ENCODE measurements around the gene PRR5L.

The PRR5L gene

GRCh38 chr11:36266767-36267166 lies 29.3 kb upstream of the PRR5L start:
- peaks cover 1% of the 10 kb centered on the region for H3K4me1 ChIP-seq (ENCODE audit: insufficient read depth, insufficient read length)

DNA sequence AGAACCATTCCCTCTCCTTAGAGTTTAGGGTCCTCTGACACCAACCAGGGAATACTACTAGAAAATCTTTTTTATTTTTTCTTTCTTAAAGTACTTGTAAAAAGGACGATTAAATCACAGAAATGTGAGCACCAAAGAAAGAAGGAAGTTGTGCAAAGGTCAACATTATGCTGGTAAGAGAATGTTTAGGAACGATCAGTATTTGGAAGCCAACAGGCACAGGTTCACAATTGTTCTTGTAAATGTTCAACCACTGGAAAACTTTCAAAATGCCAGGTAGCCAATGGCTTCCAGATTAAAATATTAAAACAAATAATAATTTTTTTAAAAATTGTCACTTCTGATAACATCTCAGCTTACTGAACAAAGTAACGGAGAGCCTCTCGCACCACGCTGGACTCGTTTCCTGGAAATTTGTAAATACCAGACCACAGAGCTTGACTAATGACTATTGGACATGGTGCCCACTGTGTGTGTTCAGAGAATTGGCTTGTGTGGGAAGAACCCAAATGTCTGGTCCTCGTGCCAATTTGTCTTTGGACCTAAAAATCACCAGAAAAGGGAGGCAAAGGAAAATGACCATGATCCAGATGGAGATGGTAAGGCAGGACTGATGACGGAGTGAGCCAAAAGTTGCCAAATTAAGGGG lies 27.6 kb upstream of the PRR5L start:
- no peak for DNase-seq (ENCODE audit: low read depth, low spot score)
- H3K36me3 ChIP-seq (ENCODE audit: insufficient read depth, insufficient read length, low read length), result peaks cover 19% of the 10 kb centered on the region
- H3K4me1 ChIP-seq (ENCODE audit: insufficient read depth, insufficient read length), result no peaks in the 10 kb centered on the region
- no peaks in the 10 kb centered on the region for H3K27me3 ChIP-seq (ENCODE audit: insufficient read depth, insufficient read length)
- H3K9me3 ChIP-seq (ENCODE audit: insufficient read depth, low read length), result no peaks in the 10 kb centered on the region
- no peak overlapping the region for H3K4me3 ChIP-seq (ENCODE audit: insufficient read length, low read depth)
- TF ChIP-seq SUZ12 (IDR thresholded peaks at IDR 0.05; ENCODE audit: extremely low read depth, insufficient read depth, insufficient read length) (no peak), ZNF274 (IDR thresholded peaks at IDR 0.05; ENCODE audit: low read depth, low read length) (no peak), YY1 (IDR thresholded peaks at IDR 0.05; ENCODE audit: insufficient read depth, insufficient read length) (no peak)
- no peak overlapping the region for H3K9ac ChIP-seq (ENCODE audit: insufficient read length, low read depth)

More at GRCh38 chr11:36266767-36267166, 29.3 kb upstream of the PRR5L start:
- peak overlapping the region; percentile 18 for H3K9ac ChIP-seq (ENCODE audit: insufficient read length, low read depth)
- H3K9me3 ChIP-seq (ENCODE audit: insufficient read depth, low read length), result no peaks in the 10 kb centered on the region
- H3K36me3 ChIP-seq (ENCODE audit: insufficient read depth, insufficient read length, low read length), result peaks cover 8% of the 10 kb centered on the region
- no peak overlapping the region for H3K4me3 ChIP-seq (ENCODE audit: insufficient read length, low read depth)
- TF ChIP-seq ZNF274 (IDR thresholded peaks at IDR 0.05; ENCODE audit: low read depth, low read length) (no peak), YY1 (IDR thresholded peaks at IDR 0.05; ENCODE audit: insufficient read depth, insufficient read length) (no peak), SUZ12 (IDR thresholded peaks at IDR 0.05; ENCODE audit: extremely low read depth, insufficient read depth, insufficient read length) (no peak)
- no peak for DNase-seq (ENCODE audit: low read depth, low spot score)
- H3K27me3 ChIP-seq (ENCODE audit: insufficient read depth, insufficient read length), result no peaks in the 10 kb centered on the region

- no peak for DNase-seq (ENCODE audit: low read depth, low spot score)
- H3K4me1 ChIP-seq (ENCODE audit: insufficient read depth, insufficient read length), result no peaks in the 10 kb centered on the region
- H3K36me3 ChIP-seq (ENCODE audit: insufficient read depth, insufficient read length, low read length), result peaks cover 32% of the 10 kb centered on the region
- no peak for TF ChIP-seq ZNF274 (IDR thresholded peaks at IDR 0.05; ENCODE audit: low read depth, low read length)
- TF ChIP-seq SUZ12 (IDR thresholded peaks at IDR 0.05; ENCODE audit: extremely low read depth, insufficient read depth, insufficient read length), result no peak
- no peak for TF ChIP-seq YY1 (IDR thresholded peaks at IDR 0.05; ENCODE audit: insufficient read depth, insufficient read length)
- no peak overlapping the region for H3K4me3 ChIP-seq (ENCODE audit: insufficient read length, low read depth)
- no peaks in the 10 kb centered on the region for H3K9me3 ChIP-seq (ENCODE audit: insufficient read depth, low read length)
- no peaks in the 10 kb centered on the region for H3K27me3 ChIP-seq (ENCODE audit: insufficient read depth, insufficient read length)
- no peak overlapping the region for H3K9ac ChIP-seq (ENCODE audit: insufficient read length, low read depth)
Observed at GRCh38 chr11:36270701-36271100, 25.4 kb upstream of the PRR5L start.

DNA sequence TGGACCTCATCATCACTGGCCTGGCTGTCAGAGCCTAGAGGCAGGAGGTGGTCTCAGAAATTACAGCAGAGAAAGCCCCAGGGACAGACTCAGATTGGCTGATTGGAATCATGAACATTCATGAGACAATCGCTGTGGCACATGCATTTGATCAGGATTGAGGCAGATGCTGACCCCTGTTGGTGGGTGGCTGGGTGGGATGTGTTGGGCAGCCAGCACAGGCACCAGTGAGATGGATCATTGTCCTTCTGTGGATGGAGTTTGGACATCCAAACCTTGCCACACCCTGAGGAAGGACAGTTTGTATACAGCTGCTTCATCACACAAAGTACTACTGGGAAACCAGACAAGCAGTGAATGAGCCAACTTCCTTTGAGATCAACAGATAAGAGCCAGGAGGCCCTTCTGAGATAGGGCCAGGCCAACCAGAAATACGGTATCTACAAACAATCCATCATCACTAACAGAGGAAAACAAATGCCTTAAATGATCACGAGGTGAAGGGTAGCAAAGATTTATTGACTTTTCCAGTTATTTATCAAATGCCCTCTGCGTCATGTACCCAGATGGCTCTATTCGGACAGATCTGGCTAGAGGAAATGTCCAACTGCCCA lies 24.2 kb upstream of the PRR5L start:
- H3K36me3 ChIP-seq (ENCODE audit: insufficient read depth, insufficient read length, low read length), result peaks cover 38% of the 10 kb centered on the region
- no peak overlapping the region for H3K9ac ChIP-seq (ENCODE audit: insufficient read length, low read depth)
- no peak for DNase-seq (ENCODE audit: low read depth, low spot score)
- TF ChIP-seq YY1 (IDR thresholded peaks at IDR 0.05; ENCODE audit: insufficient read depth, insufficient read length), result no peak
- TF ChIP-seq ZNF274 (IDR thresholded peaks at IDR 0.05; ENCODE audit: low read depth, low read length), result no peak
- no peak for TF ChIP-seq SUZ12 (IDR thresholded peaks at IDR 0.05; ENCODE audit: extremely low read depth, insufficient read depth, insufficient read length)
- H3K27me3 ChIP-seq (ENCODE audit: insufficient read depth, insufficient read length), result no peaks in the 10 kb centered on the region
- H3K9me3 ChIP-seq (ENCODE audit: insufficient read depth, low read length), result no peaks in the 10 kb centered on the region
- no peak overlapping the region for H3K4me3 ChIP-seq (ENCODE audit: insufficient read length, low read depth)
- no peaks in the 10 kb centered on the region for H3K4me1 ChIP-seq (ENCODE audit: insufficient read depth, insufficient read length)

GRCh38 chr11:36273110-36273509 lies 23.0 kb upstream of the PRR5L start:
- peaks cover 38% of the 10 kb centered on the region for H3K36me3 ChIP-seq (ENCODE audit: insufficient read depth, insufficient read length, low read length)
- no peaks in the 10 kb centered on the region for H3K9me3 ChIP-seq (ENCODE audit: insufficient read depth, low read length)
- no peak for DNase-seq (ENCODE audit: low read depth, low spot score)
- H3K9ac ChIP-seq (ENCODE audit: insufficient read length, low read depth), result no peak overlapping the region
- H3K4me1 ChIP-seq (ENCODE audit: insufficient read depth, insufficient read length), result no peaks in the 10 kb centered on the region
- TF ChIP-seq SUZ12 (IDR thresholded peaks at IDR 0.05; ENCODE audit: extremely low read depth, insufficient read depth, insufficient read length) (no peak), ZNF274 (IDR thresholded peaks at IDR 0.05; ENCODE audit: low read depth, low read length) (no peak), YY1 (IDR thresholded peaks at IDR 0.05; ENCODE audit: insufficient read depth, insufficient read length) (no peak)
- H3K27me3 ChIP-seq (ENCODE audit: insufficient read depth, insufficient read length), result no peaks in the 10 kb centered on the region
- no peak overlapping the region for H3K4me3 ChIP-seq (ENCODE audit: insufficient read length, low read depth)

DNA sequence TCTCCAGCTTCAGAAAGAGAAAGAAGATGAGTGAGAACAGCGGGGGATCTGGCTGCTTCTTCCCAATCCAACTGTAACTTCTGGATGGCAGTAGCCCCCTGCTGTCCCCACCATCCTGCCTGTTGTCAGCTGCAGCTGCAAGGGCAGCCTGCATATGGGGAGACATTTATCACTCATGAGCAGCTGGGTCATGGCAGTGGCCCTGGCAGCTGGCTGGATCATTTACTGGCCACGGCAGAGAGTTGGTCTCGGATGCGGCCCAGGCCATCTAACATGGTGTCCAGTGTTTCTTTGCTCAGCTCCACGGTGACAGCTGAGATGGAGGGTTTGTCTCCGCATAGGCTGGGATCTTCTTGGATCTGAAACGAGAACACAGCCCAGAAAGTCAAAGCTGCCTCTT lies 21.7 kb upstream of the PRR5L start:
- no peak overlapping the region for H3K4me3 ChIP-seq (ENCODE audit: insufficient read length, low read depth)
- DNase-seq (ENCODE audit: low read depth, low spot score), result no peak
- no peaks in the 10 kb centered on the region for H3K27me3 ChIP-seq (ENCODE audit: insufficient read depth, insufficient read length)
- H3K9ac ChIP-seq (ENCODE audit: insufficient read length, low read depth), result no peak overlapping the region
- peaks cover 46% of the 10 kb centered on the region for H3K36me3 ChIP-seq (ENCODE audit: insufficient read depth, insufficient read length, low read length)
- H3K4me1 ChIP-seq (ENCODE audit: insufficient read depth, insufficient read length), result no peaks in the 10 kb centered on the region
- H3K9me3 ChIP-seq (ENCODE audit: insufficient read depth, low read length), result no peaks in the 10 kb centered on the region
- no peak for TF ChIP-seq ZNF274 (IDR thresholded peaks at IDR 0.05; ENCODE audit: low read depth, low read length)
- no peak for TF ChIP-seq SUZ12 (IDR thresholded peaks at IDR 0.05; ENCODE audit: extremely low read depth, insufficient read depth, insufficient read length)
- no peak for TF ChIP-seq YY1 (IDR thresholded peaks at IDR 0.05; ENCODE audit: insufficient read depth, insufficient read length)

DNA sequence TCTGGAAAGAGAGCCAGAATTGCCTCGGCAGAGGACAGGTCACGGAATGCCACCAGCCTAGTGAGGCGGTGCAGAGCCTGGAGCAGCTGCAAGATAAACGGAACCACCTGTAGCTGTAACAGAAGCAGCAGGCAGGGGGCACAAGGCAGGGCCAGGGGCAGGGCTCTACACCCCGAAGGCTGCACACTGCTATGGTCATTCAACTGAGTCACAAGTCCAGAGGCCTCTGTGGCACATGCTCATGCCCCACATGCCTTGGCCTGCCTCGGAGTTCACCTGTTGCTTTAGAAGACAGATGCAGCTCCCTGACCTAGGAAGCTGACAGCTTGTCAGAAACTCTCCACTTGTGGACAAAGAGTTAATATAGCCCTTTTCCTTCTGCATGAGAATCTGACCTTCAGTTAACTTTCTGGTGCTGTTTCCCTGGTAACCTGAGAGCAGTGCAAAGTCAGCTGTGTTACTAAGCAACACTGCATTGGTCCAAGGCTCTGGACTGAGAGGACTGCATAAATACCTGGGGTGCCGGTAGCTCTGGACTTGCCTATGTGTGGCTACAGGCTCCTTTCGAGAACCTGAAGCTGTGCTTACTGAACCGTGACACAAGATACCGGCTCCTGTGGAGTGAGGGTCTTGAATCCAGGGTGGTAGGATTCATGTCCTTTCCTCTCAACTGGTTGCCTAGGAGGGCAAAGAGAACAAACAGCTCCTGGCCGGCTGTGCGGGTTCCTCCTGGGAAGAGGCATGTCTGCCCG lies 17.4 kb upstream of the PRR5L start:
- peaks cover 27% of the 10 kb centered on the region for H3K36me3 ChIP-seq (ENCODE audit: insufficient read depth, insufficient read length, low read length)
- no peaks in the 10 kb centered on the region for H3K9me3 ChIP-seq (ENCODE audit: insufficient read depth, low read length)
- no peak for DNase-seq (ENCODE audit: low read depth, low spot score)
- H3K9ac ChIP-seq (ENCODE audit: insufficient read length, low read depth), result no peak overlapping the region
- TF ChIP-seq YY1 (IDR thresholded peaks at IDR 0.05; ENCODE audit: insufficient read depth, insufficient read length) (no peak), ZNF274 (IDR thresholded peaks at IDR 0.05; ENCODE audit: low read depth, low read length) (no peak), SUZ12 (IDR thresholded peaks at IDR 0.05; ENCODE audit: extremely low read depth, insufficient read depth, insufficient read length) (no peak)
- no peaks in the 10 kb centered on the region for H3K27me3 ChIP-seq (ENCODE audit: insufficient read depth, insufficient read length)
- no peak overlapping the region for H3K4me3 ChIP-seq (ENCODE audit: insufficient read length, low read depth)
- no peaks in the 10 kb centered on the region for H3K4me1 ChIP-seq (ENCODE audit: insufficient read depth, insufficient read length)

Measured in NT2/D1 (cell line).